ENCODE results near the gene ERI3.

ERI3 gene

GRCh38 chr1:44239961-44240371 lies 115.1 kb downstream of the ERI3 start:
- no peak for DNase-seq (ENCODE audit: low read depth in 2 of 3, low spot score in 2 of 3)

- DNase-seq (ENCODE audit: low read depth in 2 of 3, low spot score in 2 of 3), result no peak
Measured at GRCh38 chr1:44239331-44239960, 115.6 kb downstream of the ERI3 start.

- DNase-seq (ENCODE audit: low read depth in 2 of 3, low spot score in 2 of 3), result no peak
Measured at GRCh38 chr1:44238660-44239059, 116.4 kb downstream of the ERI3 start.

GRCh38 chr1:44237721-44238457 lies 117.2 kb downstream of the ERI3 start:
- peak in 1 of 3 experiments; percentile 27 for DNase-seq (ENCODE audit: low read depth in 2 of 3, low spot score in 2 of 3)

- DNase-seq (ENCODE audit: low read depth in 2 of 3, low spot score in 2 of 3), result no peak
Measured at GRCh38 chr1:44236490-44237272, 118.4 kb downstream of the ERI3 start.

GRCh38 chr1:44235808-44236207 lies 119.2 kb downstream of the ERI3 start:
- DNase-seq (ENCODE audit: low read depth in 2 of 3, low spot score in 2 of 3), result no peak

GRCh38 chr1:44233593-44233992 lies 121.5 kb downstream of the ERI3 start:
- DNase-seq (ENCODE audit: low read depth in 2 of 3, low spot score in 2 of 3), result no peak

GRCh38 chr1:44230796-44231195 lies 124.3 kb downstream of the ERI3 start:
- DNase-seq (ENCODE audit: low read depth in 2 of 3, low spot score in 2 of 3), result no peak

GRCh38 chr1:44229435-44230167 lies 125.5 kb downstream of the ERI3 start:
- DNase-seq (ENCODE audit: low read depth in 2 of 3, low spot score in 2 of 3), result no peak

- DNase-seq (ENCODE audit: low read depth in 2 of 3, low spot score in 2 of 3), result no peak
Measured at GRCh38 chr1:44228218-44228617, 126.8 kb downstream of the ERI3 start.

- no peak for DNase-seq (ENCODE audit: low read depth in 2 of 3, low spot score in 2 of 3)
Measured at GRCh38 chr1:44227211-44227610, 127.8 kb downstream of the ERI3 start.

GRCh38 chr1:44225761-44226160 lies 129.3 kb downstream of the ERI3 start:
- no peak for DNase-seq (ENCODE audit: low read depth in 2 of 3, low spot score in 2 of 3)

GRCh38 chr1:44223187-44223610 lies 131.9 kb downstream of the ERI3 start:
- no peak for DNase-seq (ENCODE audit: low read depth in 2 of 3, low spot score in 2 of 3)

- no peak for DNase-seq (ENCODE audit: low read depth in 2 of 3, low spot score in 2 of 3)
Measured at GRCh38 chr1:44222397-44223186, 132.5 kb downstream of the ERI3 start.

GRCh38 chr1:44221769-44222168 lies 133.3 kb downstream of the ERI3 start:
- DNase-seq (ENCODE audit: low read depth in 2 of 3, low spot score in 2 of 3), result no peak

- no peak for DNase-seq (ENCODE audit: low read depth in 2 of 3, low spot score in 2 of 3)
Measured at GRCh38 chr1:44220755-44221154, 134.3 kb downstream of the ERI3 start.

GRCh38 chr1:44220001-44220751 lies 134.9 kb downstream of the ERI3 start:
- no peak for DNase-seq (ENCODE audit: low read depth in 2 of 3, low spot score in 2 of 3)

- no peak for DNase-seq (ENCODE audit: low read depth in 2 of 3, low spot score in 2 of 3)
Measured at GRCh38 chr1:44219301-44219626, 135.8 kb downstream of the ERI3 start.

- no peak for DNase-seq (ENCODE audit: low read depth in 2 of 3, low spot score in 2 of 3)
Measured at GRCh38 chr1:44218503-44219300, 136.4 kb downstream of the ERI3 start.
